Activated T-helper 1 cell treated with anti-CD3 and anti-CD28 coated beads, Interleukin-12 subunit alpha, Interleukin-12 subunit beta, Interleukin-2, Interleukin-4 antibody, amounts not matched to agents 30 ng/mL and 10 ng/mL and 1 ng/mL, durations not matched to agents 14 hours and 24 hours and 36 hours (primary cell): Measurements from ENCODE around the gene EXOC3L2. TPM values are rescaled to one million over a fixed set of nuclear protein-coding genes. Genes with fewer than 3 reads are reported as not detected.
A peak's percentile ranks its signal among the peaks of the same experiment; 100 is the strongest.

Experiments
- DNase-seq: peaks from one replicate; pipeline ENCODE4 v3.0.0; 2021; ENCODE audit warnings: low spot score
- H3K27ac Mint-ChIP-seq: one replicate; pipeline ENCODE4 v1.8.0; 2021; ENCODE audit warnings: mild to moderate bottlenecking, mixed read lengths
- H3K27me3 Mint-ChIP-seq: one replicate; pipeline ENCODE4 v1.8.0; 2022; ENCODE audit warnings: mild to moderate bottlenecking, moderate library complexity, mixed read lengths; ENCODE audit not compliant: insufficient read depth
- H3K36me3 Mint-ChIP-seq: one replicate; pipeline ENCODE4 v1.8.0; 2021; ENCODE audit warnings: low read depth, mixed read lengths
- H3K4me1 Mint-ChIP-seq: one replicate; pipeline ENCODE4 v1.8.0; 2021; ENCODE audit warnings: low read depth, mixed read lengths
- H3K4me3 Mint-ChIP-seq: one replicate; pipeline ENCODE4 v1.8.0; 2021; ENCODE audit warnings: mild to moderate bottlenecking, moderate library complexity, mixed read lengths
- H3K9me3 Mint-ChIP-seq: one replicate; pipeline ENCODE4 v1.8.0; 2021; ENCODE audit warnings: mixed read lengths
- intact Hi-C: fragments of 100-400 bp; cut with micrococcal nuclease; formaldehyde crosslinking; loops from one replicate; pipeline ENCODE4 v1.15.1; 2024
- total RNA-seq: library from RNA; stranded (reverse); gene quantifications from 2 replicates; pipeline ENCODE4 v1.2.3, GENCODE V29; 2022

The EXOC3L2 gene
- total RNA-seq, 1 donor from 2014 or later: not detected

GRCh38 chr19:45169602-45170001 lies 75.6 kb downstream of the EXOC3L2 start:
- peak overlapping the region; percentile 48 for H3K27ac Mint-ChIP-seq
- peaks cover 28% of the 10 kb centered on the region for H3K4me1 Mint-ChIP-seq
- DNase-seq: no peak
- no peak overlapping the region for H3K4me3 Mint-ChIP-seq
- H3K36me3 Mint-ChIP-seq: peaks cover 4% of the 10 kb centered on the region
- intact Hi-C loops: loop anchor here (10.0 kb wide), 1 partner anchor 1685 kb away; the partner anchor contains the start of gene AP2S1
- H3K27me3 Mint-ChIP-seq: no peaks in the 10 kb centered on the region
- H3K9me3 Mint-ChIP-seq: no peaks in the 10 kb centered on the region

- no peak overlapping the region for H3K4me3 Mint-ChIP-seq
- H3K27me3 Mint-ChIP-seq: no peaks in the 10 kb centered on the region
- peaks cover 4% of the 10 kb centered on the region for H3K36me3 Mint-ChIP-seq
- H3K27ac Mint-ChIP-seq: no peak overlapping the region
- peaks cover 36% of the 10 kb centered on the region for H3K4me1 Mint-ChIP-seq
- no peaks in the 10 kb centered on the region for H3K9me3 Mint-ChIP-seq
- DNase-seq: no peak
- intact Hi-C loops: no loop called here
Measured at GRCh38 chr19:45168767-45169351, 76.3 kb downstream of the EXOC3L2 start.

GRCh38 chr19:45166723-45167252 lies 78.4 kb downstream of the EXOC3L2 start:
- intact Hi-C loops: no loop called here
- no peak overlapping the region for H3K27ac Mint-ChIP-seq

GRCh38 chr19:45164577-45165335 lies 80.5 kb downstream of the EXOC3L2 start:
- peaks cover 2% of the 10 kb centered on the region for H3K36me3 Mint-ChIP-seq
- intact Hi-C loops: loop anchor here (1.0 kb wide), 1 partner anchor 14 kb away; the partner anchor contains the start of genes BLOC1S3 and TRAPPC6A
- H3K27me3 Mint-ChIP-seq: peaks cover 4% of the 10 kb centered on the region
- peaks cover 16% of the 10 kb centered on the region for H3K4me1 Mint-ChIP-seq
- no peak overlapping the region for H3K27ac Mint-ChIP-seq
- DNase-seq: peak; percentile 60
- no peaks in the 10 kb centered on the region for H3K9me3 Mint-ChIP-seq
- no peak overlapping the region for H3K4me3 Mint-ChIP-seq

More at GRCh38 chr19:45166723-45167252, 78.4 kb downstream of the EXOC3L2 start:
- Mint-ChIP-seq H3K27me3 (no peaks in the 10 kb centered on the region), H3K9me3 (no peaks in the 10 kb centered on the region), H3K36me3 (peaks cover 4% of the 10 kb centered on the region), H3K4me3 (no peak overlapping the region), H3K4me1 (peaks cover 30% of the 10 kb centered on the region)
- no peak for DNase-seq

- peaks cover 4% of the 10 kb centered on the region for H3K27me3 Mint-ChIP-seq
Measured at GRCh38 chr19:45163751-45164460, 81.3 kb downstream of the EXOC3L2 start.

GRCh38 chr19:45163156-45163555 lies 82.1 kb downstream of the EXOC3L2 start:
- H3K36me3 Mint-ChIP-seq: peaks cover 2% of the 10 kb centered on the region
- intact Hi-C loops: no loop called here
- no peaks in the 10 kb centered on the region for H3K9me3 Mint-ChIP-seq
- DNase-seq: no peak
- no peak overlapping the region for H3K27ac Mint-ChIP-seq
- H3K4me3 Mint-ChIP-seq: no peak overlapping the region
- H3K4me1 Mint-ChIP-seq: peaks cover 16% of the 10 kb centered on the region
- H3K27me3 Mint-ChIP-seq: peaks cover 5% of the 10 kb centered on the region

More at GRCh38 chr19:45163751-45164460, 81.3 kb downstream of the EXOC3L2 start:
- H3K9me3 Mint-ChIP-seq: no peaks in the 10 kb centered on the region
- H3K4me1 Mint-ChIP-seq: peaks cover 16% of the 10 kb centered on the region
- peak overlapping the region; percentile 59 for H3K4me3 Mint-ChIP-seq
- no peak overlapping the region for H3K27ac Mint-ChIP-seq
- intact Hi-C loops: loop anchor here (1.0 kb wide), 1 partner anchor 14 kb away; the partner anchor contains the start of genes BLOC1S3 and TRAPPC6A
- peaks cover 2% of the 10 kb centered on the region for H3K36me3 Mint-ChIP-seq
- no peak for DNase-seq

- peaks cover 16% of the 10 kb centered on the region for H3K4me1 Mint-ChIP-seq
Measured at GRCh38 chr19:45162608-45163143, 82.5 kb downstream of the EXOC3L2 start.

More at GRCh38 chr19:45162608-45163143, 82.5 kb downstream of the EXOC3L2 start:
- H3K27me3 Mint-ChIP-seq: peaks cover 8% of the 10 kb centered on the region
- no peak overlapping the region for H3K4me3 Mint-ChIP-seq
- H3K9me3 Mint-ChIP-seq: no peaks in the 10 kb centered on the region
- H3K36me3 Mint-ChIP-seq: peaks cover 2% of the 10 kb centered on the region
- no peak overlapping the region for H3K27ac Mint-ChIP-seq
- intact Hi-C loops: no loop called here
- DNase-seq: no peak

Other genes with a start within 250 kb of the EXOC3L2 start
- 73.3 and 77.5 TPM in 2 replicates for gene RELB, start 243.9 kb downstream of the EXOC3L2 start, total RNA-seq
- gene CLASRP, start 206.4 kb downstream of the EXOC3L2 start, total RNA-seq: 106 and 116 TPM in 2 replicates
- 4.3 and 4.7 TPM in 2 replicates for gene ZNF296, start 168.9 kb downstream of the EXOC3L2 start, total RNA-seq
- gene GEMIN7, start 166.1 kb downstream of the EXOC3L2 start, total RNA-seq: 46.8 and 53.6 TPM in 2 replicates
- gene PPP1R37, start 152.2 kb downstream of the EXOC3L2 start, total RNA-seq: 20.4 and 20.5 TPM in 2 replicates
- 0.16 and 0.20 TPM in 2 replicates for gene NKPD1, start 84.4 kb downstream of the EXOC3L2 start, total RNA-seq
- gene TRAPPC6A, start 67.2 kb downstream of the EXOC3L2 start, total RNA-seq: 18.4 and 22.8 TPM in 2 replicates
- 10.4 and 10.5 TPM in 2 replicates for gene BLOC1S3, start 66.6 kb downstream of the EXOC3L2 start, total RNA-seq
- 27.1 and 27.2 TPM in 2 replicates for gene MARK4, start 5.9 kb upstream of the EXOC3L2 start, total RNA-seq
- not detected in 2 replicates for gene CKM, start 77.5 kb upstream of the EXOC3L2 start, total RNA-seq
- gene KLC3, start 95.3 kb upstream of the EXOC3L2 start, total RNA-seq: not detected in 2 replicates
- gene ERCC2, start 125.2 kb upstream of the EXOC3L2 start, total RNA-seq: 30.5 and 32.8 TPM in 2 replicates
- 8.5 and 8.9 TPM in 2 replicates for gene PPP1R13L, start 159.7 kb upstream of the EXOC3L2 start, total RNA-seq
- gene POLR1G, start 161.2 kb upstream of the EXOC3L2 start, total RNA-seq: 25.3 and 27.2 TPM in 2 replicates
- gene ERCC1, start 178.5 kb upstream of the EXOC3L2 start, total RNA-seq: 143 and 152 TPM in 2 replicates
- 16.8 and 17.2 TPM in 2 replicates for gene FOSB, start 222.6 kb upstream of the EXOC3L2 start, total RNA-seq